Measurements from ENCODE around the gene SOX1. TPM values are rescaled to one million over a fixed set of nuclear protein-coding genes. Genes with fewer than 3 reads are reported as not detected.

The SOX1 gene
- total and polyA plus RNA-seq, 2 of the 13 experiments (the other 11 are each of a cell fraction or from before 2014, with no cell fraction given) = not detected

GRCh38 chr13:112114391-112114790 lies 47.4 kb downstream of the SOX1 start:
- no peak for FAIRE-seq
- Histone ChIP-seq H3K4me3 (replicated peaks in 1 of 3; ENCODE audit: insufficient read depth in 1 of 3, low read depth in 2 of 3, low read length in 3 of 3) (no peak overlapping the region), H3K4me1 (ENCODE audit: insufficient read depth, low read length) (no peaks in the 10 kb centered on the region), H3K9ac (ENCODE audit: insufficient read depth, low read depth, low read length) (no peak overlapping the region), H3K4me2 (ENCODE audit: low read depth, low read length) (no peak overlapping the region), H3K27ac (ENCODE audit: extremely low read length, insufficient read depth, low read length) (no peak overlapping the region), H3K36me3 (replicated peaks in 1 of 2; ENCODE audit: control insufficient read depth in 1 of 2, insufficient read depth in 2 of 2, low read length in 2 of 2) (no peaks in the 10 kb centered on the region), H3K27me3 (ENCODE audit: control insufficient read depth in 1 of 2, insufficient read depth in 2 of 2, low read length in 2 of 2) (peaks cover 6 to 81% of the 10 kb centered on the region in 2 experiments; a peak in 4 of 5 replicates), H4K20me1 (ENCODE audit: insufficient read depth, low read length) (no peaks in the 10 kb centered on the region), H3K79me2 (ENCODE audit: insufficient read depth, low read length) (no peaks in the 10 kb centered on the region), H2AFZ (ENCODE audit: low read length) (no peak overlapping the region), H3K9me3 (ENCODE audit: low read length) (no peaks in the 10 kb centered on the region)
- ChIA-PET CTCF (ENCODE audit: low intra/inter-chr PET ratio, low total read pairs) (no interaction called here), POLR2A (no interaction called here)
- intact Hi-C loops (cut with micrococcal nuclease; ENCODE audit: unreplicated experiment) = no loop called here
- DNase-seq (ENCODE audit: low spot score) = no peak
- ATAC-seq = no peak
- TF ChIP-seq PAF1 (CRISPR knock-in tag; IDR thresholded peaks at IDR 0.05) = no peak
- no peak for TF ChIP-seq ZNF121 (CRISPR knock-in tag; IDR thresholded peaks at IDR 0.05)
- TF ChIP-seq, protein P1, sequence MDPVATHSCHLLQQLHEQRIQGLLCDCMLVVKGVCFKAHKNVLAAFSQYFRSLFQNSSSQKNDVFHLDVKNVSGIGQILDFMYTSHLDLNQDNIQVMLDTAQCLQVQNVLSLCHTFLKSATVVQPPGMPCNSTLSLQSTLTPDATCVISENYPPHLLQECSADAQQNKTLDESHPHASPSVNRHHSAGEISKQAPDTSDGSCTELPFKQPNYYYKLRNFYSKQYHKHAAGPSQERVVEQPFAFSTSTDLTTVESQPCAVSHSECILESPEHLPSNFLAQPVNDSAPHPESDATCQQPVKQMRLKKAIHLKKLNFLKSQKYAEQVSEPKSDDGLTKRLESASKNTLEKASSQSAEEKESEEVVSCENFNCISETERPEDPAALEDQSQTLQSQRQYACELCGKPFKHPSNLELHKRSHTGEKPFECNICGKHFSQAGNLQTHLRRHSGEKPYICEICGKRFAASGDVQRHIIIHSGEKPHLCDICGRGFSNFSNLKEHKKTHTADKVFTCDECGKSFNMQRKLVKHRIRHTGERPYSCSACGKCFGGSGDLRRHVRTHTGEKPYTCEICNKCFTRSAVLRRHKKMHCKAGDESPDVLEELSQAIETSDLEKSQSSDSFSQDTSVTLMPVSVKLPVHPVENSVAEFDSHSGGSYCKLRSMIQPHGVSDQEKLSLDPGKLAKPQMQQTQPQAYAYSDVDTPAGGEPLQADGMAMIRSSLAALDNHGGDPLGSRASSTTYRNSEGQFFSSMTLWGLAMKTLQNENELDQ (CRISPR knock-in tag; IDR thresholded peaks at IDR 0.05; ENCODE audit: borderline replicate concordance) = no peak
- TF ChIP-seq RFX5 (IDR thresholded peaks at IDR 0.05; ENCODE audit: low read depth, low read length) = no peak
- TF ChIP-seq CC2D1A (CRISPR knock-in tag; IDR thresholded peaks at IDR 0.05) = no peak
- TF ChIP-seq SRSF9 (IDR thresholded peaks at IDR 0.05; ENCODE audit: borderline replicate concordance, insufficient read depth, low read depth, low read length, poor library complexity, severe bottlenecking) = no peak
- TF ChIP-seq RARA (CRISPR knock-in tag; IDR thresholded peaks at IDR 0.05) = no peak
- TF ChIP-seq BCL3 (CRISPR knock-in tag; IDR thresholded peaks at IDR 0.05) = no peak
- TF ChIP-seq HMGA1 (CRISPR knock-in tag; conservative IDR thresholded peaks at IDR 0.05) = no peak
- no peak for TF ChIP-seq DPF2 (CRISPR knock-in tag; IDR thresholded peaks at IDR 0.05; ENCODE audit: borderline replicate concordance, low read depth)
- TF ChIP-seq DR1 (CRISPR knock-in tag; IDR thresholded peaks at IDR 0.05) = no peak
- no peak for TF ChIP-seq ZNF784 (CRISPR knock-in tag; IDR thresholded peaks at IDR 0.05; ENCODE audit: borderline replicate concordance)
- TF ChIP-seq CENPX (CRISPR knock-in tag; IDR thresholded peaks at IDR 0.05) = no peak
- TF ChIP-seq ZNF138 (CRISPR knock-in tag; IDR thresholded peaks at IDR 0.05; ENCODE audit: low read depth) = no peak
- no peak for TF ChIP-seq ZNF430 (CRISPR knock-in tag; IDR thresholded peaks at IDR 0.05)
- TF ChIP-seq ELK4 (CRISPR knock-in tag; IDR thresholded peaks at IDR 0.05; ENCODE audit: borderline replicate concordance) = no peak
- TF ChIP-seq MNT (IDR thresholded peaks at IDR 0.05) = no peak
- no TSS peak for BruUV-seq (replicated peaks)
- in situ Hi-C loops (cut with HindIII; ENCODE audit: extremely low pct_ligation_motif_present, low pct_unique_long_range_greater_than_20kb) = no loop called here
- WGBS (ENCODE audit: low lambda C conversion rate) = 20% methylated on average over 11 of the region's 11 CpGs
